AG08395 (cell line): ENCODE data around the gene DDX21.
"Not testable (repeated sequence)": the region's sequence is repeated elsewhere in the genome, so short reads cannot be mapped to it uniquely, and the experiment has no call there.

ENCODE experiments used
- DNase-seq: peaks from one replicate; pipeline ENCODE4 v3.0.0; 2012; ENCODE audit warnings: mixed read lengths, low spot score

The DDX21 gene

DNA sequence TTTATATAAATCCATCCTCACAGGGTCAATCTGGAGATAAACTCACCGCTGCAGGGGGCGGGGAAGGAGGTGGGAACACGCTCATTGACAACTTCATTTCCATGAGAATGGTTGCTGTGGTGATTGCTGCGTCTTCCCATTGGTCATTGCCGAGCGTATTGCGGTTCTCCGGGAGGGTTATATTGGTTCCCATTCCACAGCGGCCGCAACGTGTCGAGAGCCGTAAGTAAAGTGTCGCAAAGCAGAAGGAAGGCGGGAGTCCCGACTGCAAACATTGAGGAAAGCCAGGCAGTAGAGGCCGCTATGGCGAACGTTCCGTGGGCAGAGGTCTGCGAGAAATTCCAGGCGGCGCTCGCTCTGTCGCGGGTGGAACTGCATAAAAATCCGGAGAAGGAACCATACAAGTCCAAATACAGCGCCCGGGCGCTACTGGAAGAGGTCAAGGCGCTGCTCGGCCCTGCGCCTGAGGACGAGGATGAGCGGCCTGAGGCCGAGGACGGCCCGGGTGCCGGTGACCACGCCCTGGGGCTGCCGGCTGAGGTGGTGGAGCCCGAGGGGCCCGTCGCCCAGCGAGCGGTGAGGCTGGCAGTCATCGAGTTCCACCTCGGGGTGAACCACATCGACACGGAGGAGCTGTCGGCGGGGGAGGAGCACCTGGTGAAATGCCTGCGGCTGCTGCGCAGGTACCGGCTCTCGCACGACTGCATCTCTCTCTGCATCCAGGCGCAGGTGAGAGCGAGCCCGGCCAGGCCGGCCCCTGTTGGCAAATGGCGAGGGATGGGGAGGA, 32.8 kb downstream of the DDX21 start, which contains the start of gene KIFBP:
Gene KIFBP (plus strand): TSS at position 274 of the 787 bp plus-strand sequence. CDS start 30 bp downstream, at position 304.
- peak; percentile 99 for DNase-seq

GRCh38 chr10:68989317-68989990, 33.5 kb downstream of the DDX21 start:
- DNase-seq, result peak; percentile 9

GRCh38 chr10:68992636-68993440, 36.9 kb downstream of the DDX21 start:
- DNase-seq, result peak; percentile 87

GRCh38 chr10:68997211-68997610, 41.2 kb downstream of the DDX21 start:
- DNase-seq, result no peak

GRCh38 chr10:69004821-69005220, 48.9 kb downstream of the DDX21 start:
- DNase-seq, result peak; percentile 51

GRCh38 chr10:69005704-69006485, 49.9 kb downstream of the DDX21 start:
- DNase-seq, result no peak

DNA sequence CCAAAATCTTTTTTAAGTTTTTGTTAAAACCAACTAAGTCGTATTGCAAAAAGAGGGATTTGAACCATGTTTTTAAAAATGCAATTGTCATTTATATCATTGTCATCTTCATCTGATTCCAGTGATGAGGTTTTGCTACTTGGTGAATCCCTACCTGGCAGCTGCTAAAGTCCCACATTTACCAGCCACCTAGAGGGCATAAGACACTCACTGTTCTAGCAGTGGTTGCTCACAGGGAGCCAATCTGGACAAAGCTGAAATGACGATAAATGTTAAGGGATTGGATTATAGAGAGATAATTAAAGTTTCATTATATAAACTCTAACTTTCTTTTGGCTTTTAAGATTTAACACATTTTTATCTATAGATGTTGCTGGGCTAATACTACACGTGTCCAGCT, 51.3 kb downstream of the DDX21 start:
- DNase-seq, result no peak

GRCh38 chr10:69009360-69009759, 53.4 kb downstream of the DDX21 start:
- peak; percentile 30 for DNase-seq

DNA sequence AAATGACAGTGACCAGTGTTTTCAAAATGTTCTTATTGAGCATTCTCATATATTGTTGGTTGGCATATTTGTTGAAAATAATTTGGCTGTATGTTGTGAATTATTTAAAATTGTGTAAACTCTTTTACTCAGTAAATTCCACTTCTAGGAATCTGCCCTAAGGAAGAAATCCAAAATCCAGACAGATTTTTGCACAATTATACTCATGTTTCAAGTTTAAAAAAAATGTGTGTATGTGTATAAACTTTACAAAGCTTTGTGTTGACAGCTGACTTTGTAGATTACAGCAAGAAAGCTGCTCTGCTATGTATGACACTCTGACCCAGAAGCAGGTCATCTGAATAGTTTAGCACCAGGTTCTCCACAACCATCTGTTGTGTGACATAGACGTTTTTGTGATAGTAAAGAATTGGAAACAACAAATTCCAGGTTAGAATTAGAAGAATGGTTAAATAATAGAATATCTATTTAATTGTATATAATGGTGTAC, 54.2 kb downstream of the DDX21 start:
- no peak for DNase-seq

- not testable (repeated sequence) for DNase-seq
Observed at GRCh38 chr10:69012778-69013177, 56.8 kb downstream of the DDX21 start.

DNA sequence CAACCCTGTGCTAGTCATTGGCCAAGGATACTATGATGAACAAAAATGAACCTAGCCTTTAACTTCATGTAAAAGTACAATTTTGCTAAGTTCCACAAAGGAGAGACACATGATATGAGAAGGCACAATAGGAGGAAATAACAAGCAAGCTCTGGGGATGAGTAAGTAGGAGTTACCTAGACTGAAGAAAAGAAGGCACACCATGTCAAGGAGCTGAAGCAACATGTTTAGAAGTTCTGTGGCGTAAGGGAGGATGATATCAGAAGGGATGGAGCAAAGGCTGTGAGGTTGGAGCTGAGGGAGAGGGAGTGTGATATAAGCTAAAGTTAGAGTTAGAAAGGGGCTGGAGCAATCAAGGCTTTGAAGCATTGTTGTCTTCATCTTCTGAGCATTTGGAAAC, 58.2 kb downstream of the DDX21 start:
- no peak for DNase-seq

GRCh38 chr10:69018613-69019012, 62.6 kb downstream of the DDX21 start:
- no peak for DNase-seq

GRCh38 chr10:69022611-69023010, 66.6 kb downstream of the DDX21 start:
- no peak for DNase-seq

DNA sequence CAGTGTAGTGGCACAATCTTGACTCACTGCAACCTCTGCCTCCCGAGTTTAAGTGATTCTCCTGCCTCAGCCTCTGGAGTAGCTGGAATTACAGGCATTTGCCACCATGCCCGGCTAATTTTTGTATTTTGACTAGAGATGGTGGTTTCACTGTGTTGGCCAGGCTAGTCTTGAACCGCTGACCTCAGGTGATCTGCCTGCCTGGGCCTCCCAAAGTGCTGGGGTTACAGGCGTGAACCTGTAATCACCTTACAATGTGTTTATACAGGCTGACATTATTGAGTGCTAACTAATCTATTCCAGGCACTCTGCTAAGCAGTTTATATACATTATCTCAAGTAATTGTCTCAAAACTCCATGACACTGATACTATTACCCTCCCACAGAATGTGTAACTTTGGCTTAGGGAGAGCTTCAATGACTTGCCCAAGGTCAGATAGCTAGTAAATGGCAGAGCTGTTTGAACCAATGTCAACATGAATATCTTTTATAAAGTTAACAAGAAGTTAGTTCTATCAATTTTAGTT, 69.5 kb downstream of the DDX21 start:
- no peak for DNase-seq

DNA sequence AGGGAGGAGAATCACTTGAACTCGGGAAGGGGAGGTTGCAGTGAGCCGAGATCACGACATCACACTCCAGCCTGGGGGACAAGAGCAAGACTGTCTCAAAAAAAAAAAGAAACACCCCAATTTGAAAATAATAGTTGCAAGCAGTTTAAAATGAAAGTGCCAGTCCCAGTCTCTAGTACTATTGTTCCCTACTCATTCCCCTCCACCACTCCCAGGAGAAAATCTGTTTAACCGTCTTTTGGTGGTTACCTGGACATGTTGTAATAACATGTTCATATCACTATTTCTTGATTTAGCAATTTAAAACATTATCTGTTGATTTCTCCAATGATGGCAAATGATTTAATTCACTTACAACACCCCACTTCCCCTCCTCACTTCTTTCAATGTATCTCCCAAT, 77.3 kb downstream of the DDX21 start:
- no peak for DNase-seq
